Activated CD4-positive, alpha-beta memory T cell treated with anti-CD3 and anti-CD28 coated beads, Interleukin-2, amount 10 ng/mL, durations not matched to agents 7 days and 5 days (primary cell): Measurements from ENCODE around the gene RRP7A. TPM values are rescaled to one million over a fixed set of nuclear protein-coding genes. Genes with fewer than 3 reads are reported as not detected.
A peak's percentile ranks its signal among the peaks of the same experiment; 100 is the strongest.
"Not testable (repeated sequence)": the region's sequence is repeated elsewhere in the genome, so short reads cannot be mapped to it uniquely, and the experiment has no call there.

Experiments
- CTCF ChIA-PET: fragments of 350-600 bp; sonication (Branson Sonifier 250); formaldehyde crosslinking; loops from one replicate; lab custom pipeline; 2021; ENCODE audit warnings: antibody characterized with exemption, inconsistent platforms; lab: Charles Lee
- POLR2A ChIA-PET: fragments of 350-600 bp; sonication (Branson Sonifier 250); formaldehyde crosslinking; loops from one replicate; lab custom pipeline; 2021; ENCODE audit warnings: antibody characterized with exemption; lab: Charles Lee
- DNase-seq: peaks from one replicate; pipeline ENCODE4 v3.0.0-alpha.2; 2020
- H3K27ac Mint-ChIP-seq: one replicate; pipeline ENCODE4 v1.8.0; 2021; ENCODE audit warnings: mild to moderate bottlenecking, mixed read lengths
- H3K27me3 Mint-ChIP-seq: one replicate; pipeline ENCODE4 v1.8.0; 2021; ENCODE audit warnings: mixed read lengths
- H3K36me3 Mint-ChIP-seq: one replicate; pipeline ENCODE4 v1.8.0; 2021; ENCODE audit warnings: low read depth, mixed read lengths
- H3K4me1 Mint-ChIP-seq: one replicate; pipeline ENCODE4 v1.8.0; 2021; ENCODE audit warnings: mixed read lengths
- H3K4me3 Mint-ChIP-seq: one replicate; pipeline ENCODE4 v1.8.0; 2021; ENCODE audit warnings: mild to moderate bottlenecking, mixed read lengths
- H3K9me3 Mint-ChIP-seq: one replicate; pipeline ENCODE4 v1.8.0; 2021; ENCODE audit warnings: mixed read lengths
- total RNA-seq, 2 experiments: library from RNA; stranded (reverse); gene quantifications; one replicate each; pipeline ENCODE4 v1.2.3, GENCODE V29; 2021

Gene RRP7A
- total RNA-seq = 10 to 100 TPM; 58.8 to 62.5 TPM

GRCh38 chr22:42519525-42520401 is at the start of gene RRP7A:
Gene RRP7A (minus strand): TSS chr22:42519796. CDS start chr22:42519786, 10 bp downstream.
- peaks cover 15% of the 10 kb centered on the region for H3K36me3 Mint-ChIP-seq
- H3K27me3 Mint-ChIP-seq = no peaks in the 10 kb centered on the region
- DNase-seq = peak; percentile 87
- H3K27ac Mint-ChIP-seq = peak within 1 kb of the TSS; percentile 89
- peaks cover 20% of the 10 kb centered on the region for H3K4me1 Mint-ChIP-seq
- peak within 1 kb of the TSS; percentile 96 for H3K4me3 Mint-ChIP-seq
- CTCF ChIA-PET = no interaction called here
- POLR2A ChIA-PET = interaction anchor here (1.1 kb wide), 1 partner anchor 94 kb away, joined by 3 read pairs; no protein-coding TSS in a partner anchor
- H3K9me3 Mint-ChIP-seq = no peaks in the 10 kb centered on the region

- H3K9me3 Mint-ChIP-seq, H3K4me3 Mint-ChIP-seq, CTCF ChIA-PET, H3K27ac Mint-ChIP-seq, H3K4me1 Mint-ChIP-seq, H3K27me3 Mint-ChIP-seq, DNase-seq: not testable (repeated sequence)
- H3K36me3 Mint-ChIP-seq = peaks cover 12% of the 10 kb centered on the region
- POLR2A ChIA-PET = interaction anchor here (1.1 to 1.9 kb wide), 3 partner anchors 8 to 15 kb away, joined by 3 to 13 read pairs (median 5); partner anchors contain the start of gene SERHL2
Measured at GRCh38 chr22:42567950-42568349, 48.4 kb upstream of the RRP7A start.

GRCh38 chr22:42565956-42566355 is 46.4 kb upstream of the RRP7A start:
- Mint-ChIP-seq H3K36me3 (peaks cover 4% of the 10 kb centered on the region), H3K4me3 (no peak overlapping the region), H3K27ac (no peak overlapping the region), H3K4me1 (no peaks in the 10 kb centered on the region), H3K27me3 (no peaks in the 10 kb centered on the region), H3K9me3 (no peaks in the 10 kb centered on the region)
- no peak for DNase-seq
- ChIA-PET CTCF (no interaction called here), POLR2A (interaction anchor here (0.7 to 1.5 kb wide), 3 partner anchors 12 to 48 kb away, joined by 3 read pairs; partner anchors contain the start of genes POLDIP3 and SERHL2)

GRCh38 chr22:42564699-42565098 is 45.1 kb upstream of the RRP7A start:
- POLR2A ChIA-PET = interaction anchor here (1.1 to 1.5 kb wide), 2 partner anchors 11 to 50 kb away, joined by 3 read pairs; partner anchors contain the start of genes POLDIP3 and SERHL2

GRCh38 chr22:42563943-42564342 is 44.3 kb upstream of the RRP7A start:
- DNase-seq, H3K4me3 Mint-ChIP-seq, H3K4me1 Mint-ChIP-seq, POLR2A ChIA-PET, H3K27me3 Mint-ChIP-seq, H3K36me3 Mint-ChIP-seq, H3K27ac Mint-ChIP-seq, CTCF ChIA-PET, H3K9me3 Mint-ChIP-seq: not testable (repeated sequence)

More at GRCh38 chr22:42564699-42565098, 45.1 kb upstream of the RRP7A start:
- CTCF ChIA-PET = no interaction called here
- Mint-ChIP-seq H3K4me1 (no peaks in the 10 kb centered on the region), H3K9me3 (no peaks in the 10 kb centered on the region), H3K27me3 (no peaks in the 10 kb centered on the region), H3K36me3 (peaks cover 2% of the 10 kb centered on the region), H3K27ac (no peak overlapping the region), H3K4me3 (no peak overlapping the region)
- DNase-seq = no peak

GRCh38 chr22:42562684-42563083 is 43.1 kb upstream of the RRP7A start:
- H3K4me3 Mint-ChIP-seq = no peak overlapping the region
- CTCF ChIA-PET = no interaction called here
- H3K27ac Mint-ChIP-seq = no peak overlapping the region
- H3K27me3 Mint-ChIP-seq = no peaks in the 10 kb centered on the region
- POLR2A ChIA-PET = no interaction called here
- peaks cover 2% of the 10 kb centered on the region for H3K36me3 Mint-ChIP-seq
- DNase-seq = no peak
- H3K9me3 Mint-ChIP-seq = no peaks in the 10 kb centered on the region
- H3K4me1 Mint-ChIP-seq = no peaks in the 10 kb centered on the region

GRCh38 chr22:42562279-42562678 is 42.7 kb upstream of the RRP7A start:
- no peak for DNase-seq
- Mint-ChIP-seq H3K4me1 (no peaks in the 10 kb centered on the region), H3K4me3 (no peak overlapping the region), H3K9me3 (no peaks in the 10 kb centered on the region), H3K27ac (no peak overlapping the region), H3K36me3 (peaks cover 2% of the 10 kb centered on the region), H3K27me3 (no peaks in the 10 kb centered on the region)
- POLR2A ChIA-PET = no interaction called here
- CTCF ChIA-PET = no interaction called here

GRCh38 chr22:42561856-42562255 is 42.3 kb upstream of the RRP7A start:
- Mint-ChIP-seq H3K27me3 (no peaks in the 10 kb centered on the region), H3K4me3 (no peak overlapping the region), H3K27ac (no peak overlapping the region), H3K36me3 (peaks cover 2% of the 10 kb centered on the region), H3K4me1 (no peaks in the 10 kb centered on the region), H3K9me3 (no peaks in the 10 kb centered on the region)
- DNase-seq = no peak
- CTCF ChIA-PET = interaction anchor here (1.3 kb wide), 1 partner anchor 8 kb away, joined by 3 read pairs; no protein-coding TSS in a partner anchor
- POLR2A ChIA-PET = no interaction called here

GRCh38 chr22:42560781-42561180 is 41.2 kb upstream of the RRP7A start:
- H3K9me3 Mint-ChIP-seq = no peaks in the 10 kb centered on the region
- H3K36me3 Mint-ChIP-seq = peaks cover 2% of the 10 kb centered on the region
- H3K27ac Mint-ChIP-seq = no peak overlapping the region
- no peaks in the 10 kb centered on the region for H3K4me1 Mint-ChIP-seq
- POLR2A ChIA-PET = interaction anchor here (1.3 kb wide), 1 partner anchor 13 kb away, joined by 3 read pairs; no protein-coding TSS in a partner anchor
- H3K4me3 Mint-ChIP-seq = no peak overlapping the region
- DNase-seq = no peak
- no peaks in the 10 kb centered on the region for H3K27me3 Mint-ChIP-seq
- CTCF ChIA-PET = interaction anchor here (0.7 to 1.3 kb wide), 3 partner anchors 9 to 386 kb away, joined by 3 read pairs; no protein-coding TSS in a partner anchor

GRCh38 chr22:42560381-42560780 is 40.8 kb upstream of the RRP7A start:
- CTCF ChIA-PET = interaction anchor here (1.0 kb wide), 1 partner anchor 386 kb away, joined by 3 read pairs; no protein-coding TSS in a partner anchor
- POLR2A ChIA-PET = interaction anchor here (1.3 kb wide), 2 partner anchors 8 to 14 kb away, joined by 3 to 5 read pairs; no protein-coding TSS in a partner anchor
- no peak overlapping the region for H3K27ac Mint-ChIP-seq
- H3K9me3 Mint-ChIP-seq = no peaks in the 10 kb centered on the region
- no peak overlapping the region for H3K4me3 Mint-ChIP-seq
- H3K4me1 Mint-ChIP-seq = no peaks in the 10 kb centered on the region
- no peaks in the 10 kb centered on the region for H3K27me3 Mint-ChIP-seq
- DNase-seq = no peak
- H3K36me3 Mint-ChIP-seq = peaks cover 2% of the 10 kb centered on the region

GRCh38 chr22:42553475-42554361 is 34.1 kb upstream of the RRP7A start, which contains the start of gene SERHL2:
Gene SERHL2 (plus strand): TSS chr22:42553956. CDS start chr22:42554021, 65 bp downstream.
- CTCF ChIA-PET = no interaction called here
- H3K9me3 Mint-ChIP-seq = no peaks in the 10 kb centered on the region
- H3K4me3 Mint-ChIP-seq = peak within 1 kb of the TSS; percentile 71

GRCh38 chr22:42552294-42552647 is 32.7 kb upstream of the RRP7A start:
- H3K36me3 Mint-ChIP-seq, H3K27me3 Mint-ChIP-seq, H3K9me3 Mint-ChIP-seq, DNase-seq: not testable (repeated sequence)
- H3K4me3 Mint-ChIP-seq = peak overlapping the region; percentile 74
- POLR2A ChIA-PET = interaction anchor here (0.7 to 1.7 kb wide), 2 partner anchors 15 to 62 kb away, joined by 3 to 7 read pairs; partner anchors contain the start of gene POLDIP3
- CTCF ChIA-PET = interaction anchor here (0.6 kb wide), 1 partner anchor 11 kb away, joined by 4 read pairs; no protein-coding TSS in a partner anchor
- H3K4me1 Mint-ChIP-seq = peaks cover 20% of the 10 kb centered on the region
- peak overlapping the region; percentile 78 for H3K27ac Mint-ChIP-seq

More at GRCh38 chr22:42553475-42554361, 34.1 kb upstream of the RRP7A start, which contains the start of gene SERHL2:
- peaks cover 2% of the 10 kb centered on the region for H3K27me3 Mint-ChIP-seq
- POLR2A ChIA-PET = interaction anchor here (0.7 to 1.0 kb wide), 4 partner anchors 12 to 61 kb away, joined by 3 read pairs; partner anchors contain the start of gene POLDIP3
- peaks cover 20% of the 10 kb centered on the region for H3K4me1 Mint-ChIP-seq
- no peak within 1 kb of the TSS for H3K27ac Mint-ChIP-seq
- H3K36me3 Mint-ChIP-seq = no peaks in the 10 kb centered on the region
- peak; percentile 87 for DNase-seq
